Measurements from ENCODE around the gene GTPBP4. TPM values are rescaled to one million over a fixed set of nuclear protein-coding genes. Genes with fewer than 3 reads are reported as not detected.
"Not testable (repeated sequence)": the region's sequence is repeated elsewhere in the genome, so short reads cannot be mapped to it uniquely, and the experiment has no call there.

Gene GTPBP4
- polyA plus RNA-seq, 1 donor, result 49.3 TPM

DNA sequence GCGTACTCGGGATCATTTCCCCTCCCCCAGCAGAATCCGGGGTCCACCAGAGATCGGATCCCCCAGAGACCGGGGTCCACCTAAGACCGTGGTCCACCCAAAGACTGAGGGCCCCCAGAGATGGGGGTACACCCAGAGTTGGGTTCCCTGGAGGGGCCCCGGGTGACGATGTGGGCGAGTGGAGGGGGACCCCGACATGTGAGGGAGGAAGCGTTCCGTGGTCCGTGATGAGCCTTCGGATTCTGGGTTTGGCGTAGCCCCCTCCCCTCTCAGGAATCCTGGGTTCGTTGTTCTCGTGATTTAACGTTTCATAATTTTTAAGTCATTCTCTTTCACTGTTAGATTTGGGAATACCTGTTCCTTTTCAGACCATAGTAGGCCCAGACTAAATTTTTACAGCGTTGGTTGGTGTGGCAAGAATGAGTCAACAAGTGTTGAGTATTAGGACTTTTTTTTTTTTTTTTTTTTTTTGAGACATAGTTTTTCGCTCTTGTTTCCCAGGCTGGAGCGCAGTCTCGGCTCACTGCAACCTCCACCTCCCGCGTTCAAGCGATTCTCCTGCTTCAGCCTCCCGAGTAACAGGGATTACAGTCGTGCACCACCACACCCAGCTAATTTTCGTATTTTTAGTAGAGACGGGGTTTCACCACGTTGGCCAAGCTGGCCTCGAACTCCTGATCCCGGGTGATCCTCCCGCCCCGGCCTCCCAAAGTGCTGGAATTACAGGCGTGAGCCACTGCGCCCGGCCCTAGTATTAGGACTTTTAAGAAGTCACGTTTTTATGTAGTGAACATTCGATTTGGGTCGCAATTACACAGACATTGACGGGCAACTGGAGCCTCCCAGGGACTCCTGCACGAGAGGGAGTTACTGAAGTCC, 672 bp downstream of the GTPBP4 start:
- DNase-seq (ENCODE audit: low read depth), result no peak

DNA sequence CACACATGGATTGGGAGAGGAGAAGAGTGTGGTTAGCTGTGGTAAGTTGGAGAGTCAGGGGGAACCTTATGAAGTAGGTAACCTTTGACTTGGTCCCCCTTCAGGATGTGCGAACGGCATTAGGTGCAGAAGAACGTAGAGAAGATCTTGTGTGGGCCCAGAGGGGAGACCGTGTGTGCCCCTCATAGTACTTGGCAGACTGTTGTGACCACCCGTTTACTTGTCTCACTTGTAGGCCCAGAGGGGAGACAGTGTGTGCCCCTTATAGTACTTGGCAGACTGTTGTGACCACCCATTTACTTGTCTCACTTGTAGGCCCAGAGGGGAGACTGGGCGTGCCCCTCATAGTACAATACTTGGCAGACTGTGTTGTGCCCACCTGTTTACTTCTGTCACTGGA, 2.6 kb downstream of the GTPBP4 start:
- no peak for DNase-seq (ENCODE audit: low read depth)

DNA sequence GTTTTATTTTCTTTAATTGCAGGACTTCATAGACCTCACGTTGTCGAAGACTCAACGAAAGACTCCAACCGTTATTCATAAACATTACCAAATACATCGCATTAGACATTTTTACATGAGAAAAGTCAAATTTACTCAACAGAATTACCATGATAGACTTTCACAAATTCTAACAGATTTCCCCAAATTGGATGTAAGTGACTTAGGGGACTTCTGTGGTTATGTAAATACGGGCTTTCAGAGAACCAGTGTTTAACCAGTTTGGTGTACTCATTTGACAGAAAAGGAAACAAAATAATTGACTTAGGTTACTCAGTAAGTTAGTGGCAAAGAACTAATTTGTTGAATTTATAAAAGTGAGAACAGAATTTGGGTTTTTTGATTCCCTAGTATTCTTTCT, 4.2 kb downstream of the GTPBP4 start:
- DNase-seq (ENCODE audit: low read depth), result no peak

DNA sequence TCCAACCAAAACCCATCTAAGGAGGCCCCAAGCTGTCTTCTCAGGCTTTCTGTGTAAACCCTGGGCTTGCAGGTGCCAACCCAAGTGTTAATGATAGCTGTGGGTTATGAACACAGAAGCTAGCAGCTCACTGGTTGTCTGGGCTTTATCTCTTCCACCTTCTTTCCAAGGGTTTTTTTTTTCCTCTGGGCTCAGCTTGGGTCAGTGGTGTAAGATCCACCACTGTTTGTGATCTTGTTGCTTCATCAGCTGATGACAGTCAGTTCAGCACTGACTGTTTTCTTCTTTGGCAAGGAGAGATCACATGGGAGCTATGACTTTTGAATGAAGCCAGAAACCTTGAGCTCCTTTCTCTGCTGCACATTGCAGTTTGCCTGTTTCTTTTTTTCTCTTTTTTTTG, 4.6 kb downstream of the GTPBP4 start:
- no peak for DNase-seq (ENCODE audit: low read depth)

DNA sequence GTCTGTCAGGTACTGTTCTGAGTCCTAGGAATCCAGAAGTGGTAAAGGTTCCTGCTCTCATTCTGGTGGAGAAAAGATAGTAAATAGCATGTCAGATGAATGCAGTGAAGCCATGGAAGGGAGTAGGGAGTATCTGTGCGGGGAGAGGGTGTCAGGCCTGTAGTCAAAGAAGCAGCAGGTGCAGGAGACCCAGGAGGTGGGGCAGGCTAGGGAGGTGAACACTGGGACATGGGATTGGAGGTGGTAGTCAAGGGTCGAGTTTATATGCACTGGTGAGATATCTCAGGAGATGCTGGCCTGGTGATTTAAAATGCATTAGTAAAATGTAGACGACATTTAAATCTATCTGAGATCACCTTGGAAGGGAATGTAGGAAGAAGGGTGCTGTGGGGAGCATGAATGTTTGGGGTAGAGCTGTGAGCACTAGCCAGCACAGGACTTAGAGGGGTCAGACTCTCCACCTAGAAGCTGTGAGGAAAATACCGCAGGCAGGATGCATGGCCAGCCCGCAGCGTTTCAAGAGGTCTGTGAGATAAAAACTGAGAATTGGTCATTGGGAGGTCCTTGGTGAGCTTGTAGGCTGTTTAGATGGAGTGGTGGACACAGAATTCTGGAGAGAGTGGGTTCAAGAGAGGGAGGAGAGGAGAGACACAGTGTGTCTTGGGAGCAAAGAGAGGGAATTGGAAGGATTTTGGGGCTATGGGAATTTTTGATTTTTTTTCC, 6.8 kb downstream of the GTPBP4 start:
- no peak for DNase-seq (ENCODE audit: low read depth)

DNA sequence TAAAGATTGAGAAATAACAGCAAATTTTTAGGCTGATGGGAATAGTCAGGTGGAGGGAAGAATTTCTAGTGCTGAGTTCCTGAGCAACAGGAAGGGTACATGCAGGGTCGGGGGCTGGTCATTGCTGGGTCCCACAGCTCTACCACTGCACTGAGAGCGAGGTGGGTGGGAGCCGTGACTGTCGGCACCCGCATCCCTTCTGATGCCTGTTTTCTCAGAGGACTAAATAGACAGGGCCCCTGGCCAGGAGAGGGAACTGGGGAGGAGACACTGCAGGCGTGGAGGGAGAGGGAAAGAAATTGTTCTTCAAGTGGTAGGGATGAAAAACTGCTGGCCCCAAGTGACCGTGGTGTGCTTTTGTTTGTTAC, 7.3 kb downstream of the GTPBP4 start:
- no peak for DNase-seq (ENCODE audit: low read depth)

DNA sequence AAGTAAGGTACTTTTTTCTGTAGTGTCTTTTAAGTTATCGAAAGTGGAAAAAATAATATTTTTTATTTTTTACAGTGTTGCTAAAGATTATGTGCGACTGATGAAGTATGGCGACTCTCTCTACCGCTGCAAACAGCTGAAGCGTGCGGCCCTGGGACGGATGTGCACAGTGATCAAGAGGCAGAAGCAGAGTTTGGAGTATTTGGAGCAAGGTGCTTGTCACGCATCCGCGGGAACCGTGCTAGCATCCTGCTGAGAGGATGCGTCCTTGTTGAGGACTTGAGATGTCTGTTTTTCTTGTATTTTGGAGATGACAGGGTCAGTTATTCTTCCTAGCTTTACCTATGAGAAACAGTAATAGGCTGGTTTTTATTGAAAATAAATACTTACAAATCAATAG, 7.8 kb downstream of the GTPBP4 start:
- DNase-seq (ENCODE audit: low read depth), result no peak

GRCh38 chr10:997266-998022, 9.2 kb downstream of the GTPBP4 start:
- no peak for DNase-seq (ENCODE audit: low read depth)

DNA sequence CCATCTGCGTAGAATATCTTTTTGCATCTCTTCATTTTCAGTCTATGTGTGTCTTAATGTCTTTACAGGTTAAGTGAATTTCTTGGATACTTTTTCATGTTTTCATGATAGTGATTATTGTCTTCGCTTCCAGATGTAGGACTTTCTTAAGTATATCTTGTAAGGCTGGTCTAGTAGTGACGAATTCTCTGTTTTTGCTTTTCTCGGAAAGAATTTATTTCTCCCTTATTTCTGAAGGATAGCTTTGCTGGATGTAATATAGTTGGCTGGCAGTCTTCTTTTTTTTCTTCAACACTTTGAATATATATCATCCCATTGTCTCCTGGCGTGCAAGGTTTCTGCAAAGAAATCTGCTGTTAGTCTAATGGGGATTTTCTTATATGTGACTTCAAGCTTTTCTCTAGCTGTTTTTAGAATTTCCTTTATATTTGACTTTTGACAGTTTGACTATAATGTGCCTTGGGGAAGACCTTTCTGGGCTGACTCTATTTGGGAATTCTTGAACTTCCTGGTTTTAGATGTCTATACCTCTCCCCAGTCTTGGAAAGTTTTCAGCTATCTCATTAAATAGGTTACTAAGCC, 14.3 kb downstream of the GTPBP4 start:
- DNase-seq (ENCODE audit: low read depth), result no peak

- DNase-seq (ENCODE audit: low read depth), result no peak
These were observed 15.8 kb downstream of the GTPBP4 start for GRCh38 chr10:1003884-1004670.

DNA sequence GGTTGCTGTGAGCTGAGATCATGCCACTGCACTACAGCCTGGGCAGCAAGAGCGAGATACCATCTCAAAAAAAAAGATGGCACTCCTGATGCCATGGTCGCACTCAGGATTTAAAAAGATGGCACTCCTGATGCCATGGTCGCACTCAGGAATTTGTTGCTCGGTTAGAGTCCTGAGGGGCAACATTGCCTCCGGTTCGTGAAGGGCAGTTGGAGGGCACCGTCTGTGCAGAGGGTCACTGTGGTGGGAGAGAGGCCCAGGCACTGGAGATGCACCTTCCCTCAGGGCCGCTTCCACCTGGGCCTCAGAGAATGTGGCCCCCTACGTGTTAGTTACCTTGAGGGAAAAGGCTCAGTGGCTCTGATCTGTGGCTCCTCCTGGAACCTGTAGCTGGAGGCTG, 18.3 kb downstream of the GTPBP4 start:
- no peak for DNase-seq (ENCODE audit: low read depth)

DNA sequence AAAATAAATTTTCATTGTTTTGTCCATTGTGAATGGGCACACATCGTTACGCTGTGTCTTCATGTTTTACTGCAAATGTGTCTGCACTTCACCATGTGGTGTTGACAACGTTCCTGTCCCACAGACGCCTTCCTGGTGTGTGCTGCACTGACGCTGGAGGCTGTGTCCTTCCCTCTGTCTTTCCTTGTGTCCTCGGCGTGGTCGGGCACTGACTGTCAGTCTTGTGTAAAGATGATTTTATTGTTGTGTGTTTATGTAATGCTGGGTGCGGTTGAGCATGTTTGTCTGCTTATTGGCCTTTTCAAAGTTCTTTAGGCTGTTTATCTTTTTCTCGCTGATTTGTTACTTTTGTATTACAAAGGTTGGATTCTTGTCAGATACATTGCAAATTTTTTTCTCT, 19.3 kb downstream of the GTPBP4 start:
- DNase-seq (ENCODE audit: low read depth), result no peak

- no peak for DNase-seq (ENCODE audit: low read depth)
These were observed 20.8 kb downstream of the GTPBP4 start for GRCh38 chr10:1009071-1009494.

DNA sequence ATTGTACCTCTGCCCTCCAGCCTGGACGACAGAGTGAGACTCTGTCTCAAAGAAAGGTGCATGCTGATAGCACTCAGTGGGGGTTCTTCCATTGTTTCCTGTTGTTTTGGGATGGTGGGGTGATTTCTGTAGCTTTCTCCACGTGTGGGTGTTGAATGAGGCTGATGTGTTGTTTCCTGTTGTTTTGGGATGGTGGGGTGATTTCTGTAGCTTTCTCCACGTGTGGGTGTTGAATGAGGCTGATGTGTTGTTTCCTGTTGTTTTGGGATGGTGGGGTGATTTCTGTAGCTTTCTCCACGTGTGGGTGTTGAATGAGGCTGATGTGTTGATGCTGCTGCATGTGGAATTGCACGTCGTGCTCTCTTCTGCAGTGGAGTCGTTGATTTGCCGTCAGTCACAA, 21.7 kb downstream of the GTPBP4 start:
- not testable (repeated sequence) for DNase-seq (ENCODE audit: low read depth)

DNA sequence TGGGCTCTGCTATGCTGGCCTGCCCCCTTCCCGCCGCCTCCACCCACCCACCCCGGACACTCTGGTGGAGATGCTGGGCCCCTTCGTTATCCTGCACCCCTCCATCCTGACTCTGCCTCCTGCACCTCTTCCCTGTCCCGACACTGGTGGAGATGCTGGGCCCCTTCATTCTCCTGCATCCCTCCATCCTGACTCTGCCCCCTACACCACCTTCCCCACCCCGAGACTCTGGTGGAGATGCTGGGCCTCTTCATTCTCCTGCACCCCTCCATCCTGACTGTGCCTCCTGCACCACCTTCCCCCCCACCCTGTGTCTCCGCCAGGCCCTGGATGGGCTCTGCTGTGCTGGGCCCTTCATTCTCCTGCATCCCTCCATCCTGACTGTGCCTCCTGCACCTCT, 22.5 kb downstream of the GTPBP4 start:
- DNase-seq (ENCODE audit: low read depth), result no peak

- no peak for DNase-seq (ENCODE audit: low read depth)
These were observed 23.5 kb downstream of the GTPBP4 start for GRCh38 chr10:1011696-1012095.

GRCh38 chr10:1015688-1016087, 27.5 kb downstream of the GTPBP4 start:
- no peak for DNase-seq (ENCODE audit: low read depth)

GRCh38 chr10:1019362-1019761, 31.1 kb downstream of the GTPBP4 start:
- DNase-seq (ENCODE audit: low read depth), result no peak

DNA sequence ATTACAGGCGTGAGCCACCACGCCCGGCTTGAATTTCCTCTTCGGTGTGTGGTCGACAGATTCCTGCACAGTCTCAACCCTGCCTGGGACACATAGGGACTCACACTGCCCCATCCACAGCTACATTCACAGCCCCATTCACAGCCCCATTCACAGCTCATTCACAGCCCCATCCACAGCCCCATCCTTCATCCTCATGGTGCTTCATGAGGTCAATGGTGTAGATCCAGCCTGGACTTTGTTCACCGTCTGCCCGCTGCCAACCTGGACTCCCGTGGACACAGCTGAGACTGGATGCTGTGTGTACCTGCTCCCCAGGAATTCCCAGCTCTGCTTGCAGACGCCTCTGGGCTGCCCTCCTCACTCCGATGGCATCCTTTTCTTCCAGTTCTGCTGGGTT, 32.2 kb downstream of the GTPBP4 start:
- no peak for DNase-seq (ENCODE audit: low read depth)

- no peak for DNase-seq (ENCODE audit: low read depth)
These were observed 32.7 kb downstream of the GTPBP4 start for GRCh38 chr10:1020958-1021357.

- DNase-seq (ENCODE audit: low read depth), result no peak
These were observed 34.2 kb downstream of the GTPBP4 start for GRCh38 chr10:1022413-1022812.

Measured in forelimb muscle (tissue), 1 donor.